ENCODE results near the gene LSM14A.

- TF ChIP-seq CEBPB (IDR thresholded peaks at IDR 0.05; ENCODE audit: borderline replicate concordance, low read depth, low read length) (no peak), RNF2 (conservative IDR thresholded peaks at IDR 0.05; ENCODE audit: low read depth) (no peak), TBL1XR1 (IDR thresholded peaks at IDR 0.05; ENCODE audit: borderline replicate concordance, low read length, partially characterized antibody) (no peak)
Observed at GRCh38 chr19:34255546-34255945, 83.2 kb downstream of the LSM14A start.
